NK-92 (cell line): ENCODE data around the gene ADPRS.

Experiments
- DNase-seq: peaks from one replicate; lab custom pipeline; 2025; ENCODE audit not compliant: unreplicated experiment; lab: John Stamatoyannopoulos, UW

The ADPRS gene

DNA sequence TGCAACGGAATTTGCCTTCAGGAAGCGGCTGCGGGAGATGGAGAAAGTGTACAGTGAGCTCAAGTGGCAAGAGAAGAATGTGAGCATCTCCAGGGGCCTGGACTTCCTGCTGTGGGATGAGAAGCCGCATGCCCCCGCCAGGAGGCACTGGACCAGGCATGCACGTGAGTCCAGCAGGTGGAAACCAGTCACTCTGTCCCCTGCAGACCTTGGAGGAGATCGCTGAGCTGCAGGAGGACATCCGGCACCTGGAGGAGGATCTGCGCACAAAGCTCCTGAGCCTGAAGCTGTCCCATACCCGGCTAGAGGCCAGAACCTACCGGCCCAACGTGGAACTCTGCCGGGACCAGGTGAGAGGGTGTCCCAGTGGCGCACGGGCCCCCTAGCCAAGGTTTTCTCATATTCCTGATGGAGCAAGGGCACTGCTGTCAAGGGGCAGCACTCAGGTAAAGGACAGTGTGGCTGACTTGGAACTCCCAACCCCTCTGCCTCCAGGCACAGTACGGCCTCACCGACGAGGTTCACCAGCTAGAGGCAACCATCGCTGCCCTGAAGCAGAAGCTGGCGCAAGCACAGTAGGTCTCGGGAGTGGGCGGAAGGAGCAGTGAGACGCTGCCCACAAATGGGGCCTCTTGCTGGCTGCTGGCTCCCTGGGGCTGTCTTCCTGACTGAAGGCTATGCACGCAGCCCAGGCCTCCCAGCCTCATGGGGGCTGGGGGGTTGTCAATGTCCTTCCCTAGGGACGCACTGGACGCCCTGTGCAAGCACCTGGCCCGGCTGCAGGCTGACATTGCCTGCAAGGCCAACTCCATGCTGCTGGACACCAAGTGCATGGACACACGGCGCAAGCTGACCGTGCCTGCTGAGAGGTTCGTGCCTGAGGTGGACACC is 1.2 kb upstream of the ADPRS start:
- DNase-seq, result no peak

- no peak for DNase-seq
These were observed 471 bp upstream of the ADPRS start for GRCh38 chr1:36088265-36088576.

DNA sequence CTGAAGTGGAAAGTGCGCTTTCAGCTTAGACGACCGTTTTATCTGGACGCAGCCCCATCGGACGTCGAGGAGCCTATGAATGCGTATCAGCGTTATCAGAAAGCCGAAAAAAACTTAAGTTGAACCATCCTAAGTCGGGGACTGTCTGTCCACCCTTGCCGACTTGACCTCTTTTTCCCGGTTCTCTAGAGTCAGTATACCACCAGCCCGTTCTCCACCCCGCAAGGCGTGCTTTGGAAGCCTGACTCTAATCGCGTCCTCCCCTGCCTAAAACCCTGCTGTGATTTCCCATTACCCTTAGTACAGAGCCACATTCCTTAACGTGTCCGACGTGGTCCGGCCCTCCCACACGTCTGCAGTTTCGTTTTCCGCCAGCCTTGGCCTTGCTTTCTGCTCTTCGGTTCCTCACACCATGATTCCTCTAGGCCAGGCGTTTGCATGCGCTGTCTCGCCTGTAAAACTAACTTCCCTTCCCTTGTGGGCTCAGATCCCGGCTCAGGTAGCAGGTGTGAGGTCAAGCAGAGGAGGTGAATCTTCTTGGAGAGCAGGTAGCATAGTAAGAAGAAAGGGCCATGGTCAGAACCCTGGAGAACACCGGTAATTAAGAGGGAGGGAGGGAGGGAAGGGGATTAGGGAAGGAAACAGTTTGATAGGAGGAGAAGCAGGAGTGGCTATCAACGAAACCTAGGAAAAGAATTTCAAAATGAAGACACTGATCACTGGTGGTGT is 865 bp downstream of the ADPRS start:
- no peak for DNase-seq

DNA sequence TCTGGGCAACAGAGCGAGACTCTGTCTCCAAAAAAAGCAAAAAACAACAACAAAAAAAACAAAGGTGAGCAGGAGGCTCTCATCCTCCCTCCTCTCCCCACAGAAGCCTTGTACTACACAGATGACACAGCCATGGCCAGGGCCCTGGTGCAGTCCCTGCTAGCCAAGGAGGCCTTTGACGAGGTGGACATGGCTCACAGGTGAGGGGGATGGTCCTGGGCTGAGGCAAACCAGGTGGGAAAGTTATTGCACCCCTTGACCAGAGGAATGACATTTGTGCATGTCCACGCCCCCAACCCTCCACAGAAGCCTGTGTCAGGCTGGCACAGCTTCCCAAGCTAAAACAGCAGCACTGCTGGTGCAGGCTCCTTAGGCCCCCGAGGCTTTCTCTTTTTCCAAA is 2.4 kb downstream of the ADPRS start:
- DNase-seq, result no peak

- DNase-seq, result no peak
These were observed 3.0 kb downstream of the ADPRS start for GRCh38 chr1:36091698-36092097.

DNA sequence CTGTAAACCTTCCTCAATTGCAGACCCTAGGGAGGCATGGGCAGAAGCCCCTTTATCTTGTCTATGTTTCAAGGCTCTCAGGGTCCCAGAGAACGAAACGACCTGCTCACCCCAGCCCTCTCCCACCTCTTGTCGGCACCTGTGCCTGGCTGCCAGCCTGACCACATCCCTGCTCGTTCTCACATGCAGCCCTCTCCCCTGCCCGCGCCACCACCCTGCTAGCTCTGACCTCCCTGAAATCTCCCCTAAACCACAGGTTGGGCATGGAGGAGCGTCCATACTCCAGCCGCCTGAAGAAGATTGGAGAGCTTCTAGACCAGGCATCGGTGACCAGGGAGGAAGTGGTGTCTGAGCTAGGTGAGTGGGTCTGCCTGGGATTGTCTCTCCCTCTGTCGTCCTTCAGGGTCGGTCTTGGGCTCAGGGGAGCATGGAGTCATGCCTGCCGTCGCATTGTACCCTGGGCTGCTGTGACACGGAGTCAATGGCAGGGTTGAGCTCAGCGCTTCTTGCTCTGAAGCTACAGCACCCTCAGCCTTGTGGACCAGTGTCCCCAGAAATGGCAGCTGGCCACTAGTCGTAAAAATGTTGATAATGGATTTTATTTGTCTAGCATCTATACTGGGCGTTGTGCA is 3.6 kb downstream of the ADPRS start:
- no peak for DNase-seq

DNA sequence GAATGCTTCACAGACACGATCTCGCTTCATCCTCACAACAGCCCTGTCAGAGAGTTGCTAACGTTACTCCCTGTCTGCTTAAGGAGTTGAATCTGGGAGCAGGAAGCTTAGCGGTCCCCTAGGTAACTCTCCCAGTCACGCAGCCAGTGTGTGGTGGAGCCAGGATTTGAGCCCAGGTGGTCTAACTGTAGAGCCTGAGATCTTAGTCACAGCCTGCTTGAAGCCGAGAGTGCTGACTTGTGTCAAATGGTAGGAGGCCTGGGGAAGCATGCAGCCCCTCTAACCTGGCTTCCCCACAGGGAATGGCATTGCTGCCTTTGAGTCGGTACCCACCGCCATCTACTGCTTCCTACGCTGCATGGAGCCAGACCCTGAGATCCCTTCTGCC is 4.1 kb downstream of the ADPRS start:
- DNase-seq, result no peak

DNA sequence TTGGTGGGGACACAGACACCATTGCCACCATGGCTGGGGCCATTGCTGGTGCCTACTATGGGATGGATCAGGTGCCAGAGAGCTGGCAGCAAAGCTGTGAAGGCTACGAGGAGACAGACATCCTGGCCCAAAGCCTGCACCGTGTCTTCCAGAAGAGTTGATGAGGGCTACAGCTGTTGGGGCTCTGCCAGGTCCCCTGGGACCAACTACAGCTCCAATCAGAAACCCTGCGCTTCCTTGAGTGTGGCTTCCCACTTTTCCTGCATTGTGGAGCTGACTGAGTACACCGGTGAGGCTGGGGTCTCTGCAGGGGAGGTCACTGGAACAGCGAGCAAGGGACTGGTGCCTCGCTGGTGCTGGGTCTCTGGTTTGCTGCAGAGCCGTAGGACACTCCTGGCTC is 4.5 kb downstream of the ADPRS start:
- DNase-seq, result no peak

DNA sequence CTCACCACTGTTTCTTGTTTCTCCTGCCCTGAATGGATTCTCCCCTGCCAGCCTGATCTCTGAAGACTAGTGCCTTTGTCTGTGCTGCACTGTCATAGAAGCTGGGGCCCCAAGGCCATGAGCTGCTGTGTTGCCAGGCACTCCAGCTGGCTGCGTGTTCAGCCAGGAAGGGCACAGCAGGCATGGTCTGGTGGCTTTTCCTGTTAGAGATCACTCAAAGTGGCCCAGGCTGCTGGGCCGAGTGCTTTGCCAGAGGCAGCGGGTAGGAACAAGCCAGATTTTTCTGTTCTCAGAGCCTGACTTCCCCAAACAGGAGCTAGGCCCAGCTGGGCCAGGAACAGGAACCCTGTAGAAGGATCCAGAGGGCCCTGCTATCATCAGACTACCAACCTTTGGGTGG is 5.2 kb downstream of the ADPRS start:
- DNase-seq, result no peak

- DNase-seq, result no peak
These were observed 5.9 kb downstream of the ADPRS start for GRCh38 chr1:36094621-36095061.

GRCh38 chr1:36095760-36096405 is 7.2 kb downstream of the ADPRS start:
- DNase-seq, result no peak

GRCh38 chr1:36096500-36097432 is 8.1 kb downstream of the ADPRS start:
- DNase-seq, result no peak

DNA sequence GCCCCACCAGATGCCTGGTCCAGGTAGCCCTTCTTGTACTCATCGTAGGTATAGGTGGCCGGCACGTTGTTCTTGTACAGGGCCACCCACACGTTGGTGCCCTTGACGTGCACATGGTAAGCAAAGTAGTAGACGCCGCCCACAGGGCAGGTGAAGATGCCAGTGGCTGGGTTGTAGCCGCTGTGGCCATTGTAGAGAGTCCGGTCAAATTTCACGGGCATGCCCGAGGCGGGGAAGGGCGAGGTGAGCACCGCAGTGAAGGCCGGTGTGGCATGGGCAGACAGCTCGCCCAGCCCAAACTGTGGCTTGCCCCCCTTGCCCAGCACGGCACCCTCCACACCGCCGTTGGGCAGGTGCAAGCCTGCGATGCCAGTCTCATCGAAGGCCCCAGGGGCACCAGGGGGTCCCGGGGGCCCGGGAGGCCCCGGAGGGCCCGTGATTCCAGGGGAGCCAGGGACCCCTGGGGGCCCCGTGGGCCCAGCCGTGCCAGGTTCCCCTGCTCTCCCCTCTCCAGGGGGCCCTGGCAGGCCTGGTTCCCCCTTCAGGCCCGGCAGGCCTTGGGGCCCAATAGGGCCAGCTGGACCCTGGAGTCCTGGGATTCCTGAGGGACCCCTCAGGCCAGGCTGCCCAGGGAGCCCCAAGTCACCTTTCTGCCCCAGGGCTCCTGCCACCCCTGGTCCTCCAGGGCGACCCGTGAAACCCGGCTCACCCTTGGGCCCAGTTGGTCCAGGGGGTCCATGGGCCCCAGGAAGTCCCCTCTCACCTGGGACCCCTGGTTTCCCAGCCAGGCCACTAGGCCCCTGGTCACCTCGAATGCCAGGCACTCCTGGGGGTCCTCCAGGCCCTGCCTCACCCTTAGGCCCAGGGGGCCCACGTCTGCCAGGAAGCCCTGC is 9.2 kb downstream of the ADPRS start:
- DNase-seq, result no peak

DNA sequence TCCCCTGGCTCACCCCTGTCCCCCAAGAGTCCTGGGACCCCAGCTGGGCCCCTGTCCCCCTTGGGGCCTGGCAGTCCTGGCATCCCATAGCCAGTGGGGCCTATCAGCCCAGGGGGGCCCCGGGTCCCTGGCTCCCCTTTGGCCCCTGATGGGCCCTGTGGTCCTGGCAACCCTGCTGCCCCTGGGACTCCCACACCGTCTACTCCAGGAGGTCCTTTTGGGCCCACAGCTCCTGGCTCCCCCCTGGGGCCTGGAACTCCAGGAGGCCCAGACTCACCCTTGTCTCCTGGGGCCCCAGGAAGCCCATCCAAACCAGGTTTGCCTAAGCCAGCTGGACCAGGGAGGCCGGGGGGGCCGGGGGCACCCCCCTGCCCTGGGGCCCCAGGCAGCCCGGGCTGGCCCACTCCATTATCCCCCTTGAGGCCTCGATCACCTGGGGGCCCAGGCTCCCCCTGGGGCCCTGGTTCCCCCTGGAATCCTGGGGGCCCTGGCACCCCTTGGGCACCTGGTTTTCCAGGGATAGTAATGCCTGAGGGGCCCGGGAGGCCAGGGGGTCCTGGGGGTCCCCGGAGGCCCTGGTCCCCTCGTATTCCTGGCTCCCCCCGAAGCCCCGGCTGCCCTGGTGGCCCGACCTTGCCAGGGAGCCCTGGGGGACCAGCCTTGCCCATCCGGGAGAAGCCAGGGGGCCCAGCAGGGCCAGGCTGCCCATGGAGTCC is 10.1 kb downstream of the ADPRS start:
- DNase-seq, result no peak

DNA sequence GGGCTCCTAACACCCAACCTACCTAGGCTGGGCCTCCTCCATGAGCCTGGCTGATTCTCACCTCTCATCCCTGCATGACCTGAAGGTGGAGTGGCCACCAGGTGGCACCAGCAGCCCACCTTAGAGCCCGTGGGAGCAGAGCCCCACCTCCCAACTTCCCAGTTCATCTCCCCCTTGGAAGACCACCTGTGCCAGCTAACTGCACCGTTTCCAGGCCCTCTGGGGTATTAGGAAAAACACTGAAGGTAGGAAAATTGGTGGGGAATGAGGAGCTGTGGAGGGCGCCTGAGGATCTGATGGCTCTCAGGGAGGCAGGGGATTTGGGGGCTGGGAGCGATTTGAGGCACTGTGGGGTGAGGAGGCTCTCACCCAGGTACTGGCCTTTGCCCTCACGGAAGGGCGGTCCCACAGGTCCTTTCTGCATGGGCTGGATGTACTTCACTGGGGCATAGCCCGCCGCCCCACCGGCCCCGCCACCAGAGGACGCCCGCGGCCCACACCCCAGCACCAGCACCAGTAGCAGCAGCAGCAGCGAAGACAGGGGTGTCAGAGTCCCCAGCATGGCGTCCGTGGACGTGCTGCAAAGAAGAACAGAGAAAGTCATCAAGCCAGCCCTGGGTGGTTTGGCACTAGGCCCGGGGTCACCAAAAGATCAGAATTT is 11.1 kb downstream of the ADPRS start:
- DNase-seq, result no peak

DNA sequence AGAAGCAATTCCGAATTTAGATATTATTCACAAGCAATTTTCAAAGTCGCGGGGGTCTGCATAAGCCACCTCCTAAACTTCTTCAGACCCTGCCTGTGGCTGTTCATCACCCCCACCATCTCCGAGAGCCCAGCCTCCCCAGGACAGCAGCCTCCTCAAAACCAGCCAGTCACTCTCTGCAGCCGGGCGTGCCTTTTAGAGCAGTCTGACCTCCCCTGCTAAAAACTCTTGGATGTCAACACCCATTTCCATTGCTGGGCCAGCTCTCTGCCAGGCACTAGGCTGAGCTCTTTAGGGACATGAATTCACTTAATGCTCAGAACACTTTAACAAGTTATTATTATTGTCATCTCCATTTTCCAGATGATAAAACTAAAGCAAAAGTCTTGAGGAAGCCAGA is 11.7 kb downstream of the ADPRS start:
- DNase-seq, result no peak

DNA sequence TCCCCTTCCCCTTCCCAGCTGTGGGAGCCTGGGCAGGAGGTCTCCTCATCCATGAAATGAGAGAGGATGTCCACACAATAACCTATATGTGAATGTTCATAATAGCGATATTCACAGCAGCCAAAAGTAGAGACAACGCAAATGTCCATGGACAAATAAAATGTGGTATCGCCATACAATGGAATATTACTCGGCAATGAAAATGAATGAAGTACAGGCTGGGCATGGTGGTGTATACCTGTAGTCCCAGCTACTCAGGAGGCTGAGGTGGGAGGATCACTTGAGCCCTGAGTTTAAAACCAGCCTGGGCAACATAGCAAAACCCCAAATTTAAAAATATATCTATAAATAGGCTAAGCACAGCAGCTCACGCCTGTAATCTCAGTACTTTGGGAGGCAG is 12.9 kb downstream of the ADPRS start:
- no peak for DNase-seq

- DNase-seq, result no peak
These were observed 17.6 kb downstream of the ADPRS start for GRCh38 chr1:36106269-36106668.
